HCT116 (cell line): Measurements from ENCODE around the gene IDH3G.

ENCODE experiments used
- CBX3 ChIP-seq: IDR thresholded peaks from 2 replicates; pipeline ENCODE4 v1.6.1; 2012; ENCODE audit warnings: low read depth
- EGR1 ChIP-seq: IDR thresholded peaks from 2 replicates; pipeline ENCODE4 v1.6.1; 2012; ENCODE audit warnings: low read depth
- EZH2 ChIP-seq: fragments of 200-600 bp; sonication (generic); IDR thresholded peaks from 2 replicates; pipeline ENCODE4 v1.6.1; 2017; ENCODE audit warnings: antibody characterized with exemption, mixed run types
- POLR2A ChIP-seq: IDR thresholded peaks from 2 replicates; pipeline ENCODE4 v1.7.0; 2011; ENCODE audit warnings: borderline replicate concordance; ENCODE audit not compliant: insufficient read depth, insufficient read length; ENCODE audit errors: extremely low read depth
- POLR2AphosphoS5 ChIP-seq: IDR thresholded peaks from 2 replicates; pipeline ENCODE4 v1.6.1; 2011; ENCODE audit warnings: mild to moderate bottlenecking, low read depth, low read length, moderate library complexity
- TCF7L2 ChIP-seq: IDR thresholded peaks from 2 replicates; pipeline ENCODE4 v1.7.0; 2011; ENCODE audit warnings: borderline replicate concordance, inconsistent platforms; ENCODE audit not compliant: insufficient read depth, insufficient read length; ENCODE audit errors: extremely low read depth
- YY1 ChIP-seq: IDR thresholded peaks from 2 replicates; pipeline ENCODE4 v1.6.1; 2011; ENCODE audit warnings: low read length, low read depth, moderate library complexity, mild to moderate bottlenecking; ENCODE audit not compliant: insufficient replicate concordance; ENCODE audit errors: extremely low read depth
- ZNF274 ChIP-seq: fragments of 200-500 bp; sonication (Bioruptor generic); IDR thresholded peaks from 2 replicates; pipeline ENCODE4 v1.6.1; 2014; ENCODE audit warnings: mild to moderate bottlenecking, low read depth, low read length, inconsistent platforms
- TF ChIP-seq, protein P1 (sequence below), 3 experiments: fragments of 200-600 bp in 1 of 3; sonication (generic) in 1 of 3; IDR thresholded peaks in 2 of 3; conservative IDR thresholded peaks in 1 of 3; 2 replicates each; pipeline ENCODE4 v1.5.1; 2012 to 2017; ENCODE audit warnings: low read depth in 2 of 3, low read length in 2 of 3, antibody characterized with exemption in 1 of 3, borderline replicate concordance in 1 of 3, control low read depth in 1 of 3, mild to moderate bottlenecking in 1 of 3, mixed read lengths in 1 of 3, mixed run types in 1 of 3, moderate library complexity in 1 of 3; ENCODE audit not compliant: insufficient read depth in 1 of 3
- TF ChIP-seq, protein P2 (sequence below): IDR thresholded peaks from 2 replicates; pipeline ENCODE4 v1.6.1; 2012; ENCODE audit warnings: low read depth
- TF ChIP-seq, protein P3 (sequence below): IDR thresholded peaks from 2 replicates; pipeline ENCODE4 v1.6.1; 2011; ENCODE audit warnings: mild to moderate bottlenecking, low read length, moderate library complexity; ENCODE audit not compliant: insufficient replicate concordance; ENCODE audit errors: extremely low read depth
- TF ChIP-seq, protein P4 (sequence below): IDR thresholded peaks from 2 replicates; pipeline ENCODE4 v1.6.1; 2012

DNA sequence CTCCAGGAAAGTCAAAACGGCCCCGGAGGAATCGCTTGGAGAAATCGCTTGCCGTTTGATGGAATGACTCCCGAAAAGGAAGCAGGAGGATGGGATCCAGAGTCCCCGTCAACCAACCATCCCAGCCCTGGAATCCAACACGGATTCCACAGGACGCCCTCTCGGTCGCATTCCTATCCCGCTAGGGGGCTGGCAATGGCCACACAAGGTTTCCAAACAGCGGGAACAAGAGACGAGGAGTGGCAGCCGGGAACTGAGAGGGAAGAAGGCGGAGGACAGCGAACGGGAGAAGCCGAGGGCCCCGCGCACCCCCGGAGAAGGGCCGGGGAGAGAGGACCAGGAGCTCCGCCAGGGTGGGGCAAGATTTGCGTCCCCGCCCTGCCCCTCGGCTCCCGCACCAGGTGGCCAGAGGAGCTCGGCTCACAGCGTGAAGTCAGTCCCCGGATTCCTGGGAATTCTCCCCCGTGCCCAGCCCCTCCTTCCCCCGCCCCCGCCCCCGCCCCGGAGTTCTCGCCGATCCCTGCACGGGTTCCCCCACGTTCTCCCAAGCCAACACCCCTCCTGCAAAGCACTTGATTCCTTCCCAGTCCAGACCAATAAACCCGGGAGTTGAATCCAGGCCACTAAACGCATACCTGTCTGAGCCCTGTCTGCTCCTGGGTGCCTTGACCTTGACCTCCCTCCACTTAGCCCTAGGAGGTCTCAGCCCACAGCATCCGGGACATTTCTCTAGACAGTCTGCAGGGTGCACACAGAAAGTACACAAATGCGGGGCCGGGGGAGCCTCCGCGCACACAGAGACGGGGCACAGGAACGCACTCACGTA, 34.8 kb upstream of the IDH3G start:
- TF ChIP-seq, protein P1, sequence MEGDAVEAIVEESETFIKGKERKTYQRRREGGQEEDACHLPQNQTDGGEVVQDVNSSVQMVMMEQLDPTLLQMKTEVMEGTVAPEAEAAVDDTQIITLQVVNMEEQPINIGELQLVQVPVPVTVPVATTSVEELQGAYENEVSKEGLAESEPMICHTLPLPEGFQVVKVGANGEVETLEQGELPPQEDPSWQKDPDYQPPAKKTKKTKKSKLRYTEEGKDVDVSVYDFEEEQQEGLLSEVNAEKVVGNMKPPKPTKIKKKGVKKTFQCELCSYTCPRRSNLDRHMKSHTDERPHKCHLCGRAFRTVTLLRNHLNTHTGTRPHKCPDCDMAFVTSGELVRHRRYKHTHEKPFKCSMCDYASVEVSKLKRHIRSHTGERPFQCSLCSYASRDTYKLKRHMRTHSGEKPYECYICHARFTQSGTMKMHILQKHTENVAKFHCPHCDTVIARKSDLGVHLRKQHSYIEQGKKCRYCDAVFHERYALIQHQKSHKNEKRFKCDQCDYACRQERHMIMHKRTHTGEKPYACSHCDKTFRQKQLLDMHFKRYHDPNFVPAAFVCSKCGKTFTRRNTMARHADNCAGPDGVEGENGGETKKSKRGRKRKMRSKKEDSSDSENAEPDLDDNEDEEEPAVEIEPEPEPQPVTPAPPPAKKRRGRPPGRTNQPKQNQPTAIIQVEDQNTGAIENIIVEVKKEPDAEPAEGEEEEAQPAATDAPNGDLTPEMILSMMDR (IDR thresholded peaks at IDR 0.05 in 2 of 3, conservative IDR thresholded peaks at IDR 0.05 in 1 of 3; ENCODE audit: borderline replicate concordance in 1 of 3, insufficient read depth in 1 of 3, low read depth in 2 of 3, low read length in 2 of 3), result 0 out of 6 replicates have a peak, but pooled peaks of 1 of the 3 experiments have one; percentile 9
- TF ChIP-seq, protein P2, sequence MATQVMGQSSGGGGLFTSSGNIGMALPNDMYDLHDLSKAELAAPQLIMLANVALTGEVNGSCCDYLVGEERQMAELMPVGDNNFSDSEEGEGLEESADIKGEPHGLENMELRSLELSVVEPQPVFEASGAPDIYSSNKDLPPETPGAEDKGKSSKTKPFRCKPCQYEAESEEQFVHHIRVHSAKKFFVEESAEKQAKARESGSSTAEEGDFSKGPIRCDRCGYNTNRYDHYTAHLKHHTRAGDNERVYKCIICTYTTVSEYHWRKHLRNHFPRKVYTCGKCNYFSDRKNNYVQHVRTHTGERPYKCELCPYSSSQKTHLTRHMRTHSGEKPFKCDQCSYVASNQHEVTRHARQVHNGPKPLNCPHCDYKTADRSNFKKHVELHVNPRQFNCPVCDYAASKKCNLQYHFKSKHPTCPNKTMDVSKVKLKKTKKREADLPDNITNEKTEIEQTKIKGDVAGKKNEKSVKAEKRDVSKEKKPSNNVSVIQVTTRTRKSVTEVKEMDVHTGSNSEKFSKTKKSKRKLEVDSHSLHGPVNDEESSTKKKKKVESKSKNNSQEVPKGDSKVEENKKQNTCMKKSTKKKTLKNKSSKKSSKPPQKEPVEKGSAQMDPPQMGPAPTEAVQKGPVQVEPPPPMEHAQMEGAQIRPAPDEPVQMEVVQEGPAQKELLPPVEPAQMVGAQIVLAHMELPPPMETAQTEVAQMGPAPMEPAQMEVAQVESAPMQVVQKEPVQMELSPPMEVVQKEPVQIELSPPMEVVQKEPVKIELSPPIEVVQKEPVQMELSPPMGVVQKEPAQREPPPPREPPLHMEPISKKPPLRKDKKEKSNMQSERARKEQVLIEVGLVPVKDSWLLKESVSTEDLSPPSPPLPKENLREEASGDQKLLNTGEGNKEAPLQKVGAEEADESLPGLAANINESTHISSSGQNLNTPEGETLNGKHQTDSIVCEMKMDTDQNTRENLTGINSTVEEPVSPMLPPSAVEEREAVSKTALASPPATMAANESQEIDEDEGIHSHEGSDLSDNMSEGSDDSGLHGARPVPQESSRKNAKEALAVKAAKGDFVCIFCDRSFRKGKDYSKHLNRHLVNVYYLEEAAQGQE, result no peak
- TF ChIP-seq TCF7L2, result no peak
- no peak for TF ChIP-seq EZH2
- no peak for TF ChIP-seq POLR2A
- TF ChIP-seq POLR2AphosphoS5, result no peak
- TF ChIP-seq, protein P3, sequence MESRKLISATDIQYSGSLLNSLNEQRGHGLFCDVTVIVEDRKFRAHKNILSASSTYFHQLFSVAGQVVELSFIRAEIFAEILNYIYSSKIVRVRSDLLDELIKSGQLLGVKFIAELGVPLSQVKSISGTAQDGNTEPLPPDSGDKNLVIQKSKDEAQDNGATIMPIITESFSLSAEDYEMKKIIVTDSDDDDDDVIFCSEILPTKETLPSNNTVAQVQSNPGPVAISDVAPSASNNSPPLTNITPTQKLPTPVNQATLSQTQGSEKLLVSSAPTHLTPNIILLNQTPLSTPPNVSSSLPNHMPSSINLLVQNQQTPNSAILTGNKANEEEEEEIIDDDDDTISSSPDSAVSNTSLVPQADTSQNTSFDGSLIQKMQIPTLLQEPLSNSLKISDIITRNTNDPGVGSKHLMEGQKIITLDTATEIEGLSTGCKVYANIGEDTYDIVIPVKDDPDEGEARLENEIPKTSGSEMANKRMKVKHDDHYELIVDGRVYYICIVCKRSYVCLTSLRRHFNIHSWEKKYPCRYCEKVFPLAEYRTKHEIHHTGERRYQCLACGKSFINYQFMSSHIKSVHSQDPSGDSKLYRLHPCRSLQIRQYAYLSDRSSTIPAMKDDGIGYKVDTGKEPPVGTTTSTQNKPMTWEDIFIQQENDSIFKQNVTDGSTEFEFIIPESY, result no peak
- no peak for TF ChIP-seq YY1
- no peak for TF ChIP-seq EGR1
- TF ChIP-seq CBX3, result no peak
- TF ChIP-seq, protein P4, sequence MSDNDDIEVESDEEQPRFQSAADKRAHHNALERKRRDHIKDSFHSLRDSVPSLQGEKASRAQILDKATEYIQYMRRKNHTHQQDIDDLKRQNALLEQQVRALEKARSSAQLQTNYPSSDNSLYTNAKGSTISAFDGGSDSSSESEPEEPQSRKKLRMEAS, result no peak
- no peak for TF ChIP-seq ZNF274
